Measurements from ENCODE around the gene RPSA. TPM values are rescaled to one million over a fixed set of nuclear protein-coding genes. Genes with fewer than 3 reads are reported as not detected.

RPSA gene
- total and polyA plus RNA-seq, 2 of the 4 experiments (the other 2 are of a cell fraction): 1,415 to 2,710 TPM

DNA sequence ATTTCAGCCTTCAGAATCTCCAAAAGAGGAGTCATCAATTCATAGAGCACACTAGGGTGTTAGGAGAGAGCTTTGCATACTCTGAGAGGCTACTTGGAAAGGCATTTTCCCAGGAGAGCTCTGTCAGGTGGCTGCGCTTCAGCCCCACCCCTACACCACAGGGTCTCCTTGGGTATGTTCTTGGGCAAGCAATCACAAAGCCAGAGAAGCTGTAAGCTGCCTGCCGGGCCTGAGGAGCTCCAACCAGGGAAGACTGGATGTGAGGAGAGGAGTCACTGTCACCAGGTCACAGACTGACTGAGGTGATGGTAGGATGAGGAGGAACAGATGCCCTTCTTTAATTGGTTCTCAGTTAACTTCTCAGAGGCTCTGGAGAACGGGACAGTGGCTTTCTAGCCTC, 9.8 kb upstream of the RPSA start:
- H3K9me1 ChIP-seq (ENCODE audit: insufficient read depth, low read length): no peaks in the 10 kb centered on the region
- dilution Hi-C loops (cut with HindIII; ENCODE audit: low sequenced_read_pairs, unreplicated experiment) (no loop called here), in situ Hi-C loops (cut with MboI; ENCODE audit: low sequenced_read_pairs) (no loop called here)

More for the DNA sequence above, 9.8 kb upstream of the RPSA start:
- Histone ChIP-seq H3K9ac (ENCODE audit: low read depth, low read length) (no peak overlapping the region), H2AK9ac (replicated peaks; ENCODE audit: low read depth, low read length, poor library complexity) (no peak overlapping the region), H3K4me3 (ENCODE audit: insufficient read depth, low read depth, low read length) (no peak overlapping the region), H2AFZ (replicated peaks; ENCODE audit: low read length, poor library complexity) (no peak overlapping the region), H2BK15ac (ENCODE audit: low read depth, low read length) (no peak overlapping the region), H3K27me3 (ENCODE audit: control insufficient read depth, insufficient read depth, low read length) (no peaks in the 10 kb centered on the region), H3K4me2 (ENCODE audit: low read depth, low read length) (no peak overlapping the region), H3K14ac (replicated peaks; ENCODE audit: low read depth, low read length) (no peak overlapping the region), H4K8ac (ENCODE audit: low read depth in 2 of 2, low read length in 2 of 2) (no peak overlapping the region), H4K20me1 (ENCODE audit: insufficient read depth, low read length) (no peaks in the 10 kb centered on the region), H3K79me1 (ENCODE audit: low read depth in 1 of 2, low read length in 2 of 2) (peaks cover 0 to 1% of the 10 kb centered on the region in 2 experiments; a peak in 1 of 4 replicates), H3K27ac (ENCODE audit: insufficient read depth, low read length) (no peak overlapping the region), H2AK5ac (ENCODE audit: low read depth, low read length) (no peak overlapping the region), H3K56ac (ENCODE audit: extremely low read depth, insufficient read depth, low read length) (no peak overlapping the region), H4K91ac (ENCODE audit: insufficient read depth, low read depth, low read length) (no peak overlapping the region), H3K23ac (ENCODE audit: low read depth, low read length) (no peak overlapping the region), H2BK120ac (ENCODE audit: low read depth, low read length) (no peak overlapping the region), H4K5ac (ENCODE audit: low read depth, low read length) (no peak overlapping the region), H3K36me3 (ENCODE audit: control insufficient read depth, insufficient read depth, low read length) (peaks cover 26% of the 10 kb centered on the region), H3K4me1 (ENCODE audit: control insufficient read depth, insufficient read depth, low read length) (no peaks in the 10 kb centered on the region), H3K4ac (ENCODE audit: low read depth, low read length) (no peak overlapping the region), H3K18ac (ENCODE audit: low read depth, low read length) (no peak overlapping the region), H3K9me3 (ENCODE audit: control insufficient read depth, insufficient read depth, low read length) (no peaks in the 10 kb centered on the region), H2BK5ac (ENCODE audit: low read depth, low read length, poor library complexity, severe bottlenecking) (no peak overlapping the region), H2BK20ac (ENCODE audit: low read depth, low read length) (no peak overlapping the region)
- TF ChIP-seq, protein P1, sequence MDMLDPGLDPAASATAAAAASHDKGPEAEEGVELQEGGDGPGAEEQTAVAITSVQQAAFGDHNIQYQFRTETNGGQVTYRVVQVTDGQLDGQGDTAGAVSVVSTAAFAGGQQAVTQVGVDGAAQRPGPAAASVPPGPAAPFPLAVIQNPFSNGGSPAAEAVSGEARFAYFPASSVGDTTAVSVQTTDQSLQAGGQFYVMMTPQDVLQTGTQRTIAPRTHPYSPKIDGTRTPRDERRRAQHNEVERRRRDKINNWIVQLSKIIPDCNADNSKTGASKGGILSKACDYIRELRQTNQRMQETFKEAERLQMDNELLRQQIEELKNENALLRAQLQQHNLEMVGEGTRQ (IDR thresholded peaks at IDR 0.05; ENCODE audit: low read depth, low read length): no peak
- TF ChIP-seq RFX5 (IDR thresholded peaks at IDR 0.05; ENCODE audit: low read depth, low read length) (no peak), FOS (IDR thresholded peaks at IDR 0.05; ENCODE audit: low read depth, low read length) (no peak), SMC3 (IDR thresholded peaks at IDR 0.05; ENCODE audit: low read depth, low read length) (no peak), RCOR1 (IDR thresholded peaks at IDR 0.05; ENCODE audit: insufficient replicate concordance, low read length) (no peak), CHD1 (IDR thresholded peaks at IDR 0.05; ENCODE audit: low read depth, low read length) (no peak), NFE2L2 (IDR thresholded peaks at IDR 0.05; ENCODE audit: low read depth, low read length) (no peak), MXI1 (IDR thresholded peaks at IDR 0.05; ENCODE audit: borderline replicate concordance, low read depth, low read length) (no peak), RAD21 (IDR thresholded peaks at IDR 0.05; ENCODE audit: low read length) (no peak), BHLHE40 (IDR thresholded peaks at IDR 0.05; ENCODE audit: low read depth, low read length) (no peak), MAFK (IDR thresholded peaks at IDR 0.05; ENCODE audit: low read depth, low read length) (no peak), POLR2A (IDR thresholded peaks at IDR 0.05; ENCODE audit: low read depth, low read length) (no peak), CEBPB (IDR thresholded peaks at IDR 0.05; ENCODE audit: low read depth, low read length) (no peak)
- TF ChIP-seq, protein P2, sequence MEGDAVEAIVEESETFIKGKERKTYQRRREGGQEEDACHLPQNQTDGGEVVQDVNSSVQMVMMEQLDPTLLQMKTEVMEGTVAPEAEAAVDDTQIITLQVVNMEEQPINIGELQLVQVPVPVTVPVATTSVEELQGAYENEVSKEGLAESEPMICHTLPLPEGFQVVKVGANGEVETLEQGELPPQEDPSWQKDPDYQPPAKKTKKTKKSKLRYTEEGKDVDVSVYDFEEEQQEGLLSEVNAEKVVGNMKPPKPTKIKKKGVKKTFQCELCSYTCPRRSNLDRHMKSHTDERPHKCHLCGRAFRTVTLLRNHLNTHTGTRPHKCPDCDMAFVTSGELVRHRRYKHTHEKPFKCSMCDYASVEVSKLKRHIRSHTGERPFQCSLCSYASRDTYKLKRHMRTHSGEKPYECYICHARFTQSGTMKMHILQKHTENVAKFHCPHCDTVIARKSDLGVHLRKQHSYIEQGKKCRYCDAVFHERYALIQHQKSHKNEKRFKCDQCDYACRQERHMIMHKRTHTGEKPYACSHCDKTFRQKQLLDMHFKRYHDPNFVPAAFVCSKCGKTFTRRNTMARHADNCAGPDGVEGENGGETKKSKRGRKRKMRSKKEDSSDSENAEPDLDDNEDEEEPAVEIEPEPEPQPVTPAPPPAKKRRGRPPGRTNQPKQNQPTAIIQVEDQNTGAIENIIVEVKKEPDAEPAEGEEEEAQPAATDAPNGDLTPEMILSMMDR (conservative IDR thresholded peaks at IDR 0.05; ENCODE audit: low read depth, low read length): no peak
- no peak for DNase-seq
- ATAC-seq (ENCODE audit: low read depth): no peak
- CTCF ChIA-PET: no interaction called here
- 100% methylated on average over 1 of the region's 3 CpGs; no CpG with 5 or more reads in 1 of the 2 experiments for WGBS, 2 experiments (ENCODE audit: extremely low coverage in 2 of 2, insufficient read length in 1 of 2)
- no TSS peak for BruUV-seq (replicated peaks)
- POLR2A ChIA-PET (ENCODE audit: unreplicated experiment): no interaction called here
- intact Hi-C loops (cut with micrococcal nuclease): no loop called here
